Kidney glomerular epithelial cell (primary cell): Measurements from ENCODE around the gene ZNF366.
A peak's percentile ranks its signal among the peaks of the same experiment; 100 is the strongest.
"Not testable (repeated sequence)": the region's sequence is repeated elsewhere in the genome, so short reads cannot be mapped to it uniquely, and the experiment has no call there.

Experiments
- DNase-seq: peaks from one replicate; lab custom pipeline; 2025; lab: John Stamatoyannopoulos, UW

ZNF366 gene

GRCh38 chr5:72439192-72439591 lies 68.0 kb downstream of the ZNF366 start:
- DNase-seq = no peak

DNA sequence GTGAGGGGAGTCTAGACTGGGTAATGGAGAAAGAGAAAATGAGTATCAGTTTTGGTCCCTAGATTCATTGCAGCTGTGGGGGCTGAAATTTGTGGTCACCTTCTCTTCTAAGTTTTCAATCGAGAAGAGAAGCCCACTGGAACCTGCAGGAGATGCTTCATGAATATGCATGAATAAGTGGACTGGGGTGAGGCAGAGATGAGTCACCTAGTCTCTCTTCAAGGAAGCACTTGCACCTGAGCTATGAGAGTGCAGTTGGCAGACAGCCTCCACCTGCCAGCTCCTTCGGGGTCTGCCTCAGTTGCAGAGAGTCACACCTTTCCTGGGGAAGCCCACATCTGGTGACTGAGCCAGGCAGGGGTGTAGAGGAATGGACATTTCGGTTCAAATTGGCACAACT lies 69.1 kb downstream of the ZNF366 start:
- DNase-seq = no peak

GRCh38 chr5:72436796-72437471 lies 70.3 kb downstream of the ZNF366 start:
- DNase-seq = no peak

GRCh38 chr5:72434781-72435437 lies 72.3 kb downstream of the ZNF366 start:
- no peak for DNase-seq

DNA sequence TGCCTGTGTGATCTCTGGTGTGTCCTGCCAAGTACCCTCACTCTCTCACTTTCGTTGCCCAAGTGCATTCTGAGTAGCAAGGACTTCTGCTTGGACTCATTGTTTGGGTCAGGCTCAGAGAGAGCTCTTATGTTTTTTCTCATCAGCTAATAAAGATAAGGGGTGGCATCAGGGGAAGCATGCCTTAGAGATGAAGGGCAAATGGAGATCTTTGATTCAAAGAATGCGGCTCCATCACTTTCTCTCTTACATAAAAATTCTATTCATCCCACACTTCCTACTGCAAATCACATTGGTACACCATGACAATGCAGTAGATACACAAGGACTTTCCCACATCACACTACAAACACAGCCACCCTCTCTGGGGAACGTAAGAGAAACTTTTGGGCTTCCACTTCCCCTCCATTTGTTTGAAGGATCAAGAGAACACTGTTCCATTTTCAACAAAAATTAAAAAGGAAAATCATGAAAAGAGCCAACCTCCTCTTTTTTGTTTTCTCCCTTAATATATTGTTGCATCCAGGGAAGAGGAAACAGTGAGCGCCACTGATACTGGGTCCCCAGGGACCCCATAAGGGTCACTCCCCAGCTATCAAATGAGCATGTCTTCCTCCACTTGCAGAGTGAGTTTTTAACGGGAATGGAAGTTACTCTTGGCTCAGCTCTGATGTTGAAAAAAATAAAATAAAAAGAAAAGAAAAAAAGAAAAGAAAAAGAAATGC lies 73.0 kb downstream of the ZNF366 start:
- no peak for DNase-seq

DNA sequence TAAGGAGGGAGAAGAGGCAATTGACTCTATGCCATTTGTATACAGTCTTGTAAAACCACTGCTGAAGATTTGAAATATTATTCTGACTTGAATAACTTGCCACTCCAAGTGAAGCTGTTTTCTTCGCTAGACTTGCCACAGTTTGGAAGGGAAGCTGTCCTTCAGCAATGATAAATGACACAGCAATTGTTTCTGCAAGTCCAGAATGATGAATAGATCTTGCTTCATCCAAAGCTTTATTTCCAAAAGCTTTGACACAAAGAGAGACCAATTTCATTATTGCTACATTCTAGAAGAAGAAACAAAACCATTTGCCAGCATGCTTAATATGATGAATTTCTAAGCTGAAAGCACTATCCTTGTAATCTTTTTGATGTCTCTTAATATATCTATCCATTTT lies 73.7 kb downstream of the ZNF366 start:
- DNase-seq = no peak

GRCh38 chr5:72428669-72429068 lies 78.5 kb downstream of the ZNF366 start:
- no peak for DNase-seq

DNA sequence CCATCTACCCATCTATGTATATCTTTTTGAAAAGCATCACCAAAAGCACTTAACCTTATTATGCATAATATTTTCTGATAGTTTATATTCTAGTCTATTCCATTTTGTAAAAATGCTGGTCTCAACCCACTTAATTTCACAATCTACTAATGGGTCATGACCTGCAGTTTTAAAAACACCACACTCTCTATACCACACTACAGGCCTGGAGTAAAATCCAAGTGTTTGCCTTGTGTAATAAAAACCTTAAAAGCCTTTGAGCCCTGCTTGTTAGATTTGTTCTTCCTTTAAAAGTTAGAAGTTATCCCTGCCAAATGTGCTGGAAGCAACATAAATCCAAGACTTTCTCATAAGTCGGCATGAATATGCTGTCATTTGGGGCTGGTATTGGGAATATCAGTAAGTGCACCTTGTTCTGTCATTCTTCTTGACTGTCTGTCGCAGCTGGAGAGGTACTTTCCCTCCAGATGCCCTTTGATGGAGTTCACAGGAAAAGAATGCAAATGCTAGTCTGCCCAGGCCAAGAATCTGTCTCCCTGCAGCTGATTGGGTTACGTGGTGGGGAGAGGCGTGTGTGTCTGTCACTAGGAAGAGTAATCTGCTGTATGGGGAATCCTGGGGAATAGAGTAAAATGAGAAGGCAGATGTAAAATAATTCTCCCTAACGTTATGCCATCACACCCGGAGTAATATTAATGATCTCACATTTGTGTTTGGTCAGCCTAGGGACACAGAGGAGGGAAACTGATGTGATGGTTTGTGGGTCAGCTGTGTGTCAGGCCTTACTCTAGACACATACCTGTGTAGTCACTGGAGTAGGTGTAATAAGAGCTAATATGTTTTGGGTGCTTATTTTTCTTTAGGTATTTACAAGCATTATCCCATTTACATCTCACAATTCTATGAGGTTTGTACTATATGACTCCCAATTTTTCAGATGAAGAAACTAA lies 79.4 kb downstream of the ZNF366 start:
- DNase-seq = peak; percentile 73

DNA sequence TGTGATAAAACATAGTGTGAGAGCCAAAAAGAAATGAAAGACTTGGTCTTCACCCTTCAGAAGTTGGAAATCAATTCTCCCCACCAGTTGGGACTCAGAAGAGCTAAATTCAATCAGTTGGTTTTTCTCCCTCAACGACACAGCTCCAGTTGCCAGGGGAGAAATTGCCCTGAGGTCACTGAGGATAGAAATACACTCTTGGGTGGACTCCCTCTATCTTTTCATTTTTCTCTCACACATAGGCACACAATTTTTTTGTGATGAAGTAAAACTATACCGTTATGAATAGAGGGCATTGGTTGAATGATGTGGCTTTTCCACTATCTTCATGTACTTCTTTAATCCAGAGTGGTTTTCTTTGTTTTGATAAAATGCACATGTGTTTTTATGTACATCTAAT lies 80.2 kb downstream of the ZNF366 start:
- no peak for DNase-seq

DNA sequence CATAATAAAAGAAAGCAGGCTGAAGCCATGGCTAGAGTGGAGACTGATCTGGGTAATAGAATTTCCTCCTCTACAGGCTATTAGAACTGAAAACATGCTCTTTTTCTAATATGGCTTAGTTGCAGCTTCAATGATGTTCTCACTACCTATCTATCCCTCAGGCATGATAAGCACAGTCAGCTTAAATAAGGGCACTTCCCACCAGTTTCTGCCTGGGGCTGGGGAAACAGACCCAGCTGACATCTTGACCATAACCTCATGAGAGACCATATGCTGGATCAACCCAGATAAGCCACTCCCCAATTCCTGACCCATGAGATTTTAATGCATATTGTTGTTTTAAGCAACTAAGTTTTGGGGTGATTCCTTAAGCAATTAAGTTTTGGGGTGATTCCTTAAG lies 81.2 kb downstream of the ZNF366 start:
- no peak for DNase-seq

DNA sequence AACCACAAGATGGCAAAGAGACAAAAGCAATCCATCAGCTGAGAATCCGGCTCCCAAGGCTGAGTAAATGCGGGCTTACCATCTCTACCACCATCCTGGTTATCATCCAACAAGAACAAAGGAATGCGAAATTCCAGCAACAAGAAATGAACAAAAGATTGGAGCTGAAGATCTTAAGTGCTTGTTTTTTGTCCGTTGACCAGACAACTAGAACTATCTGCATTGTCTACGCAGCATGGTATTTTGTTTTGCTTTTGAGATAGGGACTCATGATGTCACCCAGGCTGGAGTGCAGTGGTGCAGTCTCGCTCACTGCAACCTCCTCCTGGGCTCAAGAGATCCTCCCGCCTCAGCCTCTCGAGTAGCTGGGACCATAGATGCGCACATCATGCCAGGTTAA lies 88.9 kb downstream of the ZNF366 start:
- no peak for DNase-seq

- no peak for DNase-seq
Observed at GRCh38 chr5:72417333-72418062, 89.7 kb downstream of the ZNF366 start.

GRCh38 chr5:72415616-72416325 lies 91.4 kb downstream of the ZNF366 start:
- DNase-seq = no peak

DNA sequence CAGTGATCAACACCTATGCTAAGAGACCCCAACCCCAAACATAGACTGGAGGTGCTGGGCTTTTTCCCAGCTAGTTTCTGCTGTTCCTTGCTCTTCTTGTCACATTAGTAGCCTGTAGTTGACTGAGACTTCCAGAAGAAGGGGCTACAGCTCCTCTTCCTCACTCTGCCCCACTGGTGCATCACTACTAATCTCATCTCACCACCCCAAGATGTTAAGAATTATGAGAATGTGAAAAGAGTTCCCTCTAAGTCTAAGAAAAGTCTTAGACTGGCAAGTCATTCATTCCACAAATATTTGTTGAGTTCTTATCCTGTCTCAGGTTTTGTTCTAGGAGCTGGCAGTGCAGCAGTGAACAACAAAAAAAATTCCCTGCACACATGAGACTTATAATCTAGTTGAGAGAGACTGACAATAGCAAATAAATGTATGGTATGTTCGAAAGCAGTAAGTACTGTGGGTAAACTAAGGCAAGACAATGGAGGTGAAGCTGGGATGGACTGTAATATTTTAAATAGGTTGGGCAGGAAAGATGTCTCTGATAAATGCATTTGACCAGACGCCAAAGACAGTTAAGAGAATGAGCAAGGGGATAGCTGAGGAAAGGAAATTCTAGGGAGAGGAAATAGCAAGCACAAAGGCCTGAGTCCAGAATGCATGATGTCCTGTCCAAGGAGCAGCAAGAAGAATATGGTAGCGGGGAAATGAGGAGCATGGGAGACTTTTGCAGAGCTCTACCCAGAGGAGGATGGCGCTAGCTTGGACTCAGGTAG lies 94.7 kb downstream of the ZNF366 start:
- DNase-seq = peak; percentile 18

DNA sequence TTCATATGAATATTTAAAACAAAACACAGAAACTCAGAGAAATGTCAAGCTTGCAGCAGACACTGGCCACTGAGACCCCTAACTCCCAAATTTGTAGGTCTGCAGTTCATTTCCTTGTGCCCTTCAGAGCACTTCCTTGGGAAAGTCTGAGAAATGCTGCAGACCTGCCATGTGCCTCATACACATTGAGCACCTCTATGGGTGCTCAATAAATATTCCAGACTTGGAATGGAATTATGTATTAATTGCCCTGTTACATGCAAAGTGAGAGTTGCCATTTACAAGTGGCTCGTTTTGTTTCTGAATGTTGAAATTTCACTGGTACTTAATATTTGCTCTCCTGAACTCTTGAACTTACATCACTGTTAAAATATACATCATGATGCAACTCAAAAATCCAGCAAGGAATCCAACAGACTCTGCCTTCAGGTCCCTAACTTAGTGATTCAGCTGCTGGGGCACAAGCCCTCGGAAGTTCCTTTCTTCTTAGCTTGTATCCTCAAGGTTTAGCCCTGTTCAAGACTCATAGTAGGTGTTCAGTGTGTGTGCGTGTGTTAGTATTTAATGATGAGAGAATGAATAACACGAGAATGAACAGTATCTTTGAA lies 96.4 kb downstream of the ZNF366 start:
- no peak for DNase-seq

GRCh38 chr5:72408603-72409002 lies 98.6 kb downstream of the ZNF366 start:
- no peak for DNase-seq

- DNase-seq = no peak
Observed at GRCh38 chr5:72408127-72408526, 99.1 kb downstream of the ZNF366 start.

- DNase-seq = no peak
Observed at GRCh38 chr5:72407541-72407940, 99.7 kb downstream of the ZNF366 start.

DNA sequence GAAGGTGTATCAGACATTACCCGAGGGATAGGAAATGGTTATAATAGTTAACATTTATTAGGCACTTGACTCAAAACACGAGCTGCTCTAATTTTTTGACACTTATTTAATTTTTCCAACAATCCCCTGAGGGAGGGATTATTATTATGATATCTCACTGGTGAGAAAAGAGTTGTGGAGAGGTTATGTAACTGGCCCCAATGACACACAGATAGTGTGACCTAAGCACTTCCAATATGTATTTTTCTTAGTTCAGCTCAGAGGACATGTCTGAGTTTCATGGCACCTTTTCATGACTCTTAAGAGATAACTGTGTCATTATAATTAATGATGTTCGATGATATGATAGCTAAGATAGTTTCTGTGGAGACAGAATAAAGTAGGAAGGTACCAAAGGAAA lies 100.1 kb downstream of the ZNF366 start:
- no peak for DNase-seq

DNA sequence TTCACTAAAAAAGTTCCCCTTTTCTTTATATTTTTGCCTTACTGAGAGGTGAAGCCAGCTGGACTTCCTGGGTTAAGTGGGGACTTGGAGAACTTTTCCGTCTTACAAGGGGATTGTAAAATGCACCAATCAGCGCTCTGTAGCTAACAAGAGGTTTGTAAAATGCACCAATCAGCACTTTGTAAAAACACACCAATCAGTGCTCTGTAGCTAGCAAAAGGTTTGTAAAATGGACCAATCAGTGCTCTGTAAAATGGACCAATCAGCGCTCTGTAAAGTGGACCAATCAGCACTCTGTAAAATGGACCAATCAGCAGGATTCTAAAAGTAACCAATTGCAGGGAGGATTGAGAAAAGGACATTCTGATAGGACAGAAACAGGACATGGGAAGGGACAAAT lies 102.4 kb downstream of the ZNF366 start:
- DNase-seq = not testable (repeated sequence)
